ENCODE measurements around the gene RAD9A. TPM values are rescaled to one million over a fixed set of nuclear protein-coding genes. Genes with fewer than 3 reads are reported as not detected.

The RAD9A gene
- total and polyA plus RNA-seq, 9 donors, result 3.1 to 51.7 (median 20.3) TPM

- Histone ChIP-seq H3K27ac (no peak overlapping the region), H3K36me3 (no peaks in the 10 kb centered on the region), H3K4me1 (ENCODE audit: insufficient read depth) (no peaks in the 10 kb centered on the region), H3K27me3 (no peaks in the 10 kb centered on the region), H3K4me3 (no peak overlapping the region), H3K9me3 (no peaks in the 10 kb centered on the region)
- intact Hi-C loops (cut with DNase I), result loop anchor here in 2 of 4 donors (5.0 kb wide), 2 partner anchors 32 to 117 kb away; no protein-coding TSS in a partner anchor
- 72 to 82% (median 75%) methylated on average over 23 of the region's 23 CpGs for WGBS, 3 donors
- DNase-seq, result peak in 2 of 5 donors; percentile 8 to 22
- no peak for TF ChIP-seq POLR2A (IDR thresholded peaks at IDR 0.05)
- no peak for TF ChIP-seq EP300 (IDR thresholded peaks at IDR 0.05)
- TF ChIP-seq, protein P1, sequence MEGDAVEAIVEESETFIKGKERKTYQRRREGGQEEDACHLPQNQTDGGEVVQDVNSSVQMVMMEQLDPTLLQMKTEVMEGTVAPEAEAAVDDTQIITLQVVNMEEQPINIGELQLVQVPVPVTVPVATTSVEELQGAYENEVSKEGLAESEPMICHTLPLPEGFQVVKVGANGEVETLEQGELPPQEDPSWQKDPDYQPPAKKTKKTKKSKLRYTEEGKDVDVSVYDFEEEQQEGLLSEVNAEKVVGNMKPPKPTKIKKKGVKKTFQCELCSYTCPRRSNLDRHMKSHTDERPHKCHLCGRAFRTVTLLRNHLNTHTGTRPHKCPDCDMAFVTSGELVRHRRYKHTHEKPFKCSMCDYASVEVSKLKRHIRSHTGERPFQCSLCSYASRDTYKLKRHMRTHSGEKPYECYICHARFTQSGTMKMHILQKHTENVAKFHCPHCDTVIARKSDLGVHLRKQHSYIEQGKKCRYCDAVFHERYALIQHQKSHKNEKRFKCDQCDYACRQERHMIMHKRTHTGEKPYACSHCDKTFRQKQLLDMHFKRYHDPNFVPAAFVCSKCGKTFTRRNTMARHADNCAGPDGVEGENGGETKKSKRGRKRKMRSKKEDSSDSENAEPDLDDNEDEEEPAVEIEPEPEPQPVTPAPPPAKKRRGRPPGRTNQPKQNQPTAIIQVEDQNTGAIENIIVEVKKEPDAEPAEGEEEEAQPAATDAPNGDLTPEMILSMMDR (IDR thresholded peaks at IDR 0.05), result no peak
These were observed 12.4 kb upstream of the RAD9A start for GRCh38 chr11:67379061-67380058.

DNA sequence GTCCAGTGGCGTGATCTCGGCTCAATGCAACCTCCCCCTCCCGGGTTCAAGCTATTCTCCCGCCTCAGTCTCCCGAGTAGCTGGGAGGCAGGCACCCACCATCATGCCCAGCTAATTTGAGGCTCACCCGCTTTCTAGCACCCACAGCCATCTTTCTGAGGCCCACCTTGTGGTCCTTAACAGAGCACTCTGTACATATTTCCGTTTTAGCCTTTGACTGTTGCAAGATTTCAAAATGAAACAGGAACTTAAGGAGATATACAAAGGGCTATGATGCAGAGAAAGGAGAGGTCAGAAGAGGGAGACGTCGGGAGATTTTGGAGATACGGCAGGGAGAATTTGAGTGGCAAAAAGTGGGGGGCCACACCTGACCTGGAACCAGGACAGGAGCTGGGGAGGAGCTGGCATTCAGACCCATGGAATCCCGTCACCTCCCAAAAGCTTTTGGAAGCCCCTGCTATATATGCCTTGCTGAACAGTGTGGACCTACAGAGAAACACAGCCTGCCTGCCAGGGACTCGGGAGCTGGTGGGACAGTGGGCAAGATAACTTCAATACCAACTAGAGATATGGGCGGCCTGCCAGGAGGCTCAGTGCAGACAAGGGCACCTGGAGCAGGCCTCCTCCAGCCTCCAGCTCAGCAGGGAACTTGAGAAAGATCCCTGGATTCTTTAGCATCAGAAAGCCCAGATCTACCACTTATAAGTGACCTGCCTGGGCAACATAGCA lies 10.4 kb upstream of the RAD9A start:
- intact Hi-C loops (cut with DNase I), result loop anchor here in 2 of 4 donors (5.0 kb wide), 2 partner anchors 34 to 119 kb away; no protein-coding TSS in a partner anchor
- H3K27ac ChIP-seq, result no peak overlapping the region
- no peaks in the 10 kb centered on the region for H3K4me1 ChIP-seq (ENCODE audit: insufficient read depth)
- H3K36me3 ChIP-seq, result no peaks in the 10 kb centered on the region
- no peak overlapping the region for H3K4me3 ChIP-seq
- DNase-seq, result peak in 3 of 5 donors; percentile 10 to 50 (median 26)
- WGBS, 3 donors, result 78 to 84% (median 81%) methylated on average over 13 of the region's 13 CpGs
- no peaks in the 10 kb centered on the region for H3K9me3 ChIP-seq
- TF ChIP-seq, protein P1 (IDR thresholded peaks at IDR 0.05), result no peak
- TF ChIP-seq EP300 (IDR thresholded peaks at IDR 0.05), result no peak
- no peak for TF ChIP-seq POLR2A (IDR thresholded peaks at IDR 0.05)
- H3K27me3 ChIP-seq, result no peaks in the 10 kb centered on the region

DNA sequence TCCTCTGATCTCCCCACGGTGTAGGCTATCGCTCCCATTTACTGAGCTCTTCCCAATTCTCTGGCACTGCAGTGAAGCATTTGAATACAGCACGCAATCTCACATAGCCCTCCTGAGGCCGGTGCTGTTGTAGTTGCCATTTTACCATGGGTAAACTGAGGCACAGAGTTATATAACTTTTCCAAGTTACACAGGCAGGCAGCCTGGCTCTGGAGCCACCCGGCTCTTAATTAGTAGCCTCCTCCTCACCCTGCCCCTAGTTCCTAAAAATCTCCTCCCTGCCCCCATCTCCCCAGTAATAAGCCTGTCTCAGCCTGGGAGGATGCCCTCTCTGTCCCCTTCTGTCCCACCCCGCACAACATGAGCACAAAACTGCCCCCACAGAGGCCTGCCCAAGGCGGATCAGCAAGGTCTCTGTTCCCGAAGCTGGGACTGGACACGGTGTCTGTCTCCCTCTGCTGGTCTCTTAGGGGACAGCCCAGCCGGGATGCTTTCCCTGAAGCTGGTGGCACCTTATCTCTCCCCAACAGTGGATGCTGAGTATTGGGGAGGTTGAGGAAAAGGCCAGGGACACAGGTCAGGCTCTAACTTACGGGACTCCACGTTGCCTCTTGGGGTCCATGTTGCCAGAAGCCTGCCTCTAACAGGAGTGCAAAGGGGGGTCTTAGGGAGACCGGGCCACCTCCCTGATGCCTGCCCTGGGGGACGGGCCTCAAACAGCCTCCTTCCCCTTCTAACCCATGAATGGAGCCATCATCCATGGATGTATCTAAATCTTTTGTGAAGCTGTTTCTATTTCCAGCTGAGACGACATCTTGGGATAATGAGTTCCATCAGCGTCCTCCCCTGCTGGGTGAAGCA lies 9.3 kb upstream of the RAD9A start:
- DNase-seq, result peak; percentile 71 to 87 (median 85)

More for the DNA sequence above, 9.3 kb upstream of the RAD9A start:
- Histone ChIP-seq H3K27me3 (no peaks in the 10 kb centered on the region), H3K36me3 (no peaks in the 10 kb centered on the region), H3K4me1 (ENCODE audit: insufficient read depth) (no peaks in the 10 kb centered on the region), H3K27ac (no peak overlapping the region), H3K9me3 (no peaks in the 10 kb centered on the region), H3K4me3 (no peak overlapping the region)
- 39 to 40% (median 39%) methylated on average over 16 of the region's 16 CpGs for WGBS, 3 donors
- intact Hi-C loops (cut with DNase I), result loop anchor here in 3 of 4 donors (1.0 to 5.0 kb wide), 4 partner anchors 25 to 120 kb away; no protein-coding TSS in a partner anchor
- no peak for TF ChIP-seq EP300 (IDR thresholded peaks at IDR 0.05)
- TF ChIP-seq, protein P1 (IDR thresholded peaks at IDR 0.05), result peak; percentile 95 to 98 (median 97)
- peak; percentile 40 for TF ChIP-seq POLR2A (IDR thresholded peaks at IDR 0.05)

Measured in ovary (tissue), 9 donors.